ENCODE results near the gene TIE1. TPM values are rescaled to one million over a fixed set of nuclear protein-coding genes. Genes with fewer than 3 reads are reported as not detected.

TIE1 gene
- total and polyA plus RNA-seq, 9 of the 15 experiments (the other 6 are each of a cell fraction or from before 2014, with no cell fraction given) = 0.07 to 0.49 (median 0.14) TPM; not detected in 4

GRCh38 chr1:43367904-43368645 is 67.3 kb downstream of the TIE1 start, which contains the start of gene ELOVL1 (continued):
- TF ChIP-seq NKRF (IDR thresholded peaks at IDR 0.05; ENCODE audit: borderline replicate concordance) (peak; percentile 83), CBX2 (IDR thresholded peaks at IDR 0.05; ENCODE audit: insufficient read depth, low read length, poor library complexity, severe bottlenecking) (no peak), RBFOX2 (IDR thresholded peaks at IDR 0.05; ENCODE audit: low read depth, low read length) (peak; percentile 89), MLLT1 (IDR thresholded peaks at IDR 0.05) (peak; percentile 14 to 52; a peak in 1 of 4 replicates), CBX1 (IDR thresholded peaks at IDR 0.05; ENCODE audit: low read depth) (peak; percentile 78; the same call in 1 of the 2 replicates), PCBP1 (IDR thresholded peaks at IDR 0.05; ENCODE audit: low read depth, low read length, poor library complexity, severe bottlenecking) (no peak), SREBF2 (CRISPR knock-in tag; IDR thresholded peaks at IDR 0.05) (no peak), ZNF75A (CRISPR knock-in tag; IDR thresholded peaks at IDR 0.05) (no peak), KDM5B (IDR thresholded peaks at IDR 0.05; ENCODE audit: insufficient replicate concordance, low read depth, low read length) (peak; percentile 86), TCF7L2 (IDR thresholded peaks at IDR 0.05; ENCODE audit: low read depth, low read length) (peak; percentile 46; the same call in 1 of the 2 replicates), ZNF24 (IDR thresholded peaks at IDR 0.05) (peak; percentile 80), EGR1 (conservative IDR thresholded peaks at IDR 0.05) (no peak), SETDB1 (IDR thresholded peaks at IDR 0.05; ENCODE audit: low read length) (no peak), GABPA (tag; conservative IDR thresholded peaks at IDR 0.05; ENCODE audit: low read depth) (peak; percentile 78), RNF2 (IDR thresholded peaks at IDR 0.05) (peak; percentile 89), ZBTB43 (CRISPR knock-in tag; IDR thresholded peaks at IDR 0.05) (no peak), NFIX (CRISPR knock-in tag; IDR thresholded peaks at IDR 0.05; ENCODE audit: low read depth) (no peak), ZNF354B (CRISPR knock-in tag; IDR thresholded peaks at IDR 0.05) (no peak)
